ENCODE results near the gene TMC7. TPM values are rescaled to one million over a fixed set of nuclear protein-coding genes. Genes with fewer than 3 reads are reported as not detected.
A peak's percentile ranks its signal among the peaks of the same experiment; 100 is the strongest.

TMC7 gene
- total RNA-seq, 3 donors from 2014 or later: 5.4 to 12.4 (median 9.2) TPM

DNA sequence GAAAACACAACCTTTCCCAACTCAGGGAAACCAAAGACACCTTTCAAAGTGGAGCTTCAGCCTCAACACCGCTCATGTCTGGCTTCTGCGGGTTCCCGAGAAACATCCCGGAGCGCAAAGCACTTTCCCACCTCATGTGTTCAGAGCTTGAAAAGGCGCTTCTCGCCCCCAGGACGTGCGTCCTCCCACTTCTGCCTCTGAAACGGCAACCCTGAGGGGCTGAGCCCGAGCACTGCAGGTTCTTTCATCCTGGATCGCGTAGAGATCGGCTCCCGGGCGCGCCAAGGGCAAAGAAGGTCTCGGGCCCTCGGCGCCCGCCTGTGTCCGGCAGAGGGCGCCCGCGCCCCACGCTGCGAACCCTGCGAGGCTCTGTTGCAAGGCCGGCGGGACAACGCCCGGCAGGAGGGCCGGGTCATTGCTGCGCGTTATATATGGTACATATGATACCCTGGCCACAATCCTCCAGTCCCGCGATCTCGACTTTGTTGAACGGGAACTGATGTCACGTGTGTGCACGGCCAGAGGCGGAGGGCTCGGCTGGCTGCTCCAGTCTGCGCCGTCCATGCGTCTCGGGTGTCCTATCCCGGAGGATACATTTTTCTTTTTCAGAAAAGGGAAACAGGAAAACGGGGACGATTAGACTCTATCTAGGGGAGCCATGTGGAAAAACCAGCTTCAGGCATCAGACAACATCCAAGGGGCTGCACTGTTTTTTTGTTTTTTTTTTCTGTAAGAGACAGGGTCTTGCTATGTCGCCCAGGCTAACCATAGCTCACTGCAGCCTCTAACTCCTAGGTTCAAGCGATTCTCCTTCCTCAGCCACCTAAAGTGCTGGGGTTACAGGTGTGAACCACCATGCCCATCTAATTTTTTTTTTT, 102.8 kb downstream of the TMC7 start:
- intact Hi-C loops (cut with DNase I, micrococcal nuclease): loop anchor here (5.0 kb wide), 3 partner anchors 81 to 416 kb away; partner anchors contain the start of gene SYT17 (in 1 of the 2)

DNA sequence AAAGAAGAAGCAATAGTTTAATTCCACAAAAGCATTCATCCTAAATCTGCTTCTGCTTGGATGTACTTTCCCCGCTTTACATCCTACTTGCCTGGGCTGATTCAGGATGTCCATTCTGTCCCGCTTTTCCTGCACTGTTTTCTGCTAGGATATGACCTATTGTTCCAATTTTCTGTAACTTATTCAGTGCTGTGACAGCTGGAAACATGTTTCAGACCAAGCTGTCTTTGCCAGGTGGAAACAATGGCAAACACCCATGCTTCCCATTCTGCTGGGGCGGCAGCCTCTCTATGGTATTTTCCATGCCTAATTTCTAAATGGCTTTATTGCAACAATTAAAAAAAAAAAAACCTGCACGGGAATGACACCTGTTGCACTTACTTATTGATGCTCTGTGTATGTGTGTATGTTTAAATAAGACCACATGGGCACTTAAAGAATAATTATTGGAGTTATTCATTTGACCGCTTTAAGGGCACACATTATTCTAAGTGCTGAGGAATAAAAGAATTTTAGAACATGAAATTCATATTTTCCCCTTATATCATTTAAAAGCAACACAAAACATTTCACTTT, 104.7 kb downstream of the TMC7 start:
- intact Hi-C loops (cut with DNase I, micrococcal nuclease): loop anchor here (5.0 kb wide), 3 partner anchors 79 to 414 kb away; partner anchors contain the start of gene SYT17 (in 1 of the 2)
- no peak overlapping the region for H3K4me3 ChIP-seq
- no peak for ATAC-seq
- H3K36me3 ChIP-seq (ENCODE audit: low read depth): no peaks in the 10 kb centered on the region
- TF ChIP-seq, protein P1, sequence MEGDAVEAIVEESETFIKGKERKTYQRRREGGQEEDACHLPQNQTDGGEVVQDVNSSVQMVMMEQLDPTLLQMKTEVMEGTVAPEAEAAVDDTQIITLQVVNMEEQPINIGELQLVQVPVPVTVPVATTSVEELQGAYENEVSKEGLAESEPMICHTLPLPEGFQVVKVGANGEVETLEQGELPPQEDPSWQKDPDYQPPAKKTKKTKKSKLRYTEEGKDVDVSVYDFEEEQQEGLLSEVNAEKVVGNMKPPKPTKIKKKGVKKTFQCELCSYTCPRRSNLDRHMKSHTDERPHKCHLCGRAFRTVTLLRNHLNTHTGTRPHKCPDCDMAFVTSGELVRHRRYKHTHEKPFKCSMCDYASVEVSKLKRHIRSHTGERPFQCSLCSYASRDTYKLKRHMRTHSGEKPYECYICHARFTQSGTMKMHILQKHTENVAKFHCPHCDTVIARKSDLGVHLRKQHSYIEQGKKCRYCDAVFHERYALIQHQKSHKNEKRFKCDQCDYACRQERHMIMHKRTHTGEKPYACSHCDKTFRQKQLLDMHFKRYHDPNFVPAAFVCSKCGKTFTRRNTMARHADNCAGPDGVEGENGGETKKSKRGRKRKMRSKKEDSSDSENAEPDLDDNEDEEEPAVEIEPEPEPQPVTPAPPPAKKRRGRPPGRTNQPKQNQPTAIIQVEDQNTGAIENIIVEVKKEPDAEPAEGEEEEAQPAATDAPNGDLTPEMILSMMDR (IDR thresholded peaks at IDR 0.05): no peak
- no peaks in the 10 kb centered on the region for H3K9me3 ChIP-seq
- no peak for DNase-seq
- peaks cover 7% of the 10 kb centered on the region for H3K4me1 ChIP-seq (ENCODE audit: low read depth)

More for the DNA sequence above, 102.8 kb downstream of the TMC7 start:
- peak; percentile 92 to 94 (median 92) for DNase-seq
- Histone ChIP-seq H3K36me3 (ENCODE audit: low read depth) (no peaks in the 10 kb centered on the region), H3K4me3 (no peak overlapping the region), H3K4me1 (ENCODE audit: low read depth) (peaks cover 7% of the 10 kb centered on the region), H3K9me3 (no peaks in the 10 kb centered on the region)
- ATAC-seq: peak; percentile 99
- TF ChIP-seq, protein P1 (IDR thresholded peaks at IDR 0.05): peak; percentile 98

DNA sequence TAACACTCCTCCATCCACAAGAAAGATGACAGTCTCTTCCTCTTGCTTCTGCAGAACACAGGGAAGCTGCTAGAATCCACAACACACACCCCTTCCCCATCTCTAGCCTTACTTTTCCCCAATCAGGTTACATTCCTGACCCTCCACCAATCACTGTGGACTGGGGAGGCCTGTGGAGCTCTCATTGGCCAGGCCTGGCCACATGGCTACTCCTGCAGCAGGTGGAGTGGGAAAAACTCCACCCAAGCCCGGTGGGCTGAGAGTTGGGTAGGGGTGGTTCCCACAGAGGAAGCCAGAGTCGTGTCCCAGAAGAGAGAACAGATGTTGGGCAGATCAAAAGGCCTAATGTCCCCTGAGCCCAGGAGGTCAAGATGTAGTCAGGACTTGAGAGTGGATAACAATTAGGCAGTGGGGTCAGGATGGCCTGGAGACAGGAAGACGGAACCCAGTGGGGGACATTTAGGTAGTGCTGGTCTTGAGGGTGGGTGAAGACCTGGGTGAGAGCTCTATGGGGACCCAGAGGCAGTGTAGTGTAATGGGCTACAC, 105.7 kb downstream of the TMC7 start:
- no peaks in the 10 kb centered on the region for H3K9me3 ChIP-seq
- H3K4me3 ChIP-seq: no peak overlapping the region
- DNase-seq (no peak), ATAC-seq (no peak)
- peaks cover 7% of the 10 kb centered on the region for H3K4me1 ChIP-seq (ENCODE audit: low read depth)
- H3K36me3 ChIP-seq (ENCODE audit: low read depth): no peaks in the 10 kb centered on the region
- intact Hi-C loops (cut with DNase I, micrococcal nuclease): loop anchor here (5.0 kb wide), 3 partner anchors 78 to 413 kb away; partner anchors contain the start of gene SYT17 (in 1 of the 2)
- TF ChIP-seq, protein P1 (IDR thresholded peaks at IDR 0.05): no peak

DNA sequence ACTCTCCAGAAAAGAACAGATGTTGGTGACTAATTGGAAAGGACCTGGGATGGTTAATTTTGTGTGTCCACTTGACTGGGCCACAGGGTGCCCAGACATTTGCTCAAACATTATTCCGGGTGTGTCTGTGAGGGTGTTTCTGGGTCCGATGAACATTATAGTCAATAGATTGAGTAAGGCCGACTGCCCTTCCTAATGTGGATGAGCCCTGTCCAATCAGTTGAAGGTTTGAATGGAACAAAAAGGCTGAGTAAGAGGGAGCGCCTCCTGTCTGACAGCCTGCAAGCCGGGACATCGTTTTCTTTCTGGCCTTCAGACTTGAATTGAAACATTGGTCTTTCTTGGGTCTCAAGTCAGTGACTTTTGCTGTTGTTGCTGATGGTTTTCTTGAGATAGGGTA, 107.2 kb downstream of the TMC7 start:
- intact Hi-C loops (cut with DNase I, micrococcal nuclease): no loop called here
- Histone ChIP-seq H3K9me3 (no peaks in the 10 kb centered on the region), H3K4me3 (no peak overlapping the region), H3K4me1 (ENCODE audit: low read depth) (peaks cover 10% of the 10 kb centered on the region), H3K36me3 (ENCODE audit: low read depth) (no peaks in the 10 kb centered on the region)
- TF ChIP-seq, protein P1 (IDR thresholded peaks at IDR 0.05): no peak
- DNase-seq (no peak), ATAC-seq (no peak)

DNA sequence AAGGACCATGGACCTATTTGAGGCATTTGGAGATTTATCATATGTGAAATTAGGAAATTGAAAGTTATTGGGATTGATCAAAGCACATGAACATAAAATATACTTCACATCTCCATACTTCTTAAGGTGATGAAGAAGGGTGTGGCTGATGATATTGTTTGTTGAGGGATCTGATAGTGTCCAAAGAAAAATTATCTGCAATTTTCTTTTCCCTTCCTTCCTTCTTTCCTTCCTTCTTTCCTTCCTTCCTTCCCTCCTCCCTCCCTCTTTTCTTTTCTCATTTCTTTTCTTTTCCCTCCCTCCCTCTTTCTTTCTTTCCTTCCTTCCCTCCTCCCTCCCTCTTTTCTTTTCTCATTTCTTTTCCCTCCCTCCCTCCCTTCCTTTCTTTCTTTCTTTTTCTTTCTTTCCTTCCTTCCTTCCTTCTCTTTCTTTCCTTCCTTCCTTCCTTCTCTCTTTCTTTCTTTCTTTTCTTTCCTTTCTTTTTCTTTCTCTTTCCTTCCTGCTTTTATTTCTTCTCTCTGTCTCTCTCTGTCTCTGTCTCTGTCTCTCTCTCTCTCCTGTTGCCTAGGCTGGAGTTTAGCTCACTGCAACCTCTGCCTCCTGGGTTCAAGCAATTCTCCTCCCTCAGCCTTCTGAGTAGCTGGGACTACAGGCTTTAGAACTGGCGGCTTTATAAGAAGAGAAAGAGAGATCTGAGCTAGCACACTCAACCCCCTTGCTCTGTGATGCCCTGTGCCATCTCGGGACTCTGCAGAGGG, 109.1 kb downstream of the TMC7 start:
- no peaks in the 10 kb centered on the region for H3K9me3 ChIP-seq
- intact Hi-C loops (cut with DNase I, micrococcal nuclease): no loop called here
- no peak for ATAC-seq

More for the DNA sequence above, 109.1 kb downstream of the TMC7 start:
- Histone ChIP-seq H3K36me3 (ENCODE audit: low read depth) (no peaks in the 10 kb centered on the region), H3K4me3 (no peak overlapping the region), H3K4me1 (ENCODE audit: low read depth) (peaks cover 2% of the 10 kb centered on the region)
- no peak for DNase-seq
- TF ChIP-seq, protein P1 (IDR thresholded peaks at IDR 0.05): no peak

Data from mucosa of descending colon (tissue), 3 donors.